Retinal pigment epithelial cell (primary cell): ENCODE results near the gene PURA.

ENCODE experiments used
- DNase-seq: peaks from one replicate; pipeline ENCODE4 v3.0.0-alpha.2; 2010; ENCODE audit warnings: low read depth
- H3K4me3 ChIP-seq: 2 replicates; pipeline ENCODE4 v1.5.1; 2011; ENCODE audit warnings: mild to moderate bottlenecking, low read length, control low read depth, moderate library complexity
- TF ChIP-seq, protein P1 (sequence below): conservative IDR thresholded peaks from 2 replicates; pipeline ENCODE4 v1.5.1; 2011; ENCODE audit warnings: low read depth, low read length, control low read depth, inconsistent platforms

PURA gene

DNA sequence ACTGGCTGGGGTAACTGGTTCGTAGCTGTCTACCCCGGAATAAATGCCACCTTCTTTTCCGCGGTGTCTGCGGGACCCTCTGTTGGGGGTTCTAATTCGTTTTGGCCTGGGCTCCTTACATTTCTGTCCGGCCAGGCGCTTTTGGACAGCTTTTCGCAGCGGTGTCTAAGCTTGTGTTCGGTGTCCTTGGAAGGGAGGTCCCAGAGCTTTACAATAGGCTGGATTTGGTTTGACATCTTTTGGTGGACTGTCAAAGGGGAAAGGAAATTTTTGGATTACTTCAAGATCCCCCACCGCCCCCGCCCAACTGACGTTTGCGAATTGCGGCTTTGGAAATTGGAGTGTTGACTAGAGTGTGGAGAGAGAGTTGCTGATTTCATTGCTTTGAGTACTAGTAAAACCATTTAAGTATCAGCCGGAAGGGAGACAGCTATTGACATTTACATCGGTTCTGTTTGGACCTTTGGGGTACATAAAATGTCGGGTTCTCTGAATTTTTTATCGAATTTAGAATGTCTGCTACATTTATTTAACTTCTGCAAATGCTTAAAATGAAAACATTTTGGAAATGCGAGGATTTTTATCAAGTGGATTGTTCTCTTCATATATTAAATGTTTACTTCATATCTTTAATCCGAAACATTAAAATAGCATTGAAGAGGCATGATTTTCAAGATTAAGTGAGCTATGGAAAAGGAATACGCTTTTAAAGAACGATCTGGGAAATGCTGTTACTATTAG lies 4.7 kb upstream of the PURA start:
- DNase-seq = no peak
- TF ChIP-seq, protein P1, sequence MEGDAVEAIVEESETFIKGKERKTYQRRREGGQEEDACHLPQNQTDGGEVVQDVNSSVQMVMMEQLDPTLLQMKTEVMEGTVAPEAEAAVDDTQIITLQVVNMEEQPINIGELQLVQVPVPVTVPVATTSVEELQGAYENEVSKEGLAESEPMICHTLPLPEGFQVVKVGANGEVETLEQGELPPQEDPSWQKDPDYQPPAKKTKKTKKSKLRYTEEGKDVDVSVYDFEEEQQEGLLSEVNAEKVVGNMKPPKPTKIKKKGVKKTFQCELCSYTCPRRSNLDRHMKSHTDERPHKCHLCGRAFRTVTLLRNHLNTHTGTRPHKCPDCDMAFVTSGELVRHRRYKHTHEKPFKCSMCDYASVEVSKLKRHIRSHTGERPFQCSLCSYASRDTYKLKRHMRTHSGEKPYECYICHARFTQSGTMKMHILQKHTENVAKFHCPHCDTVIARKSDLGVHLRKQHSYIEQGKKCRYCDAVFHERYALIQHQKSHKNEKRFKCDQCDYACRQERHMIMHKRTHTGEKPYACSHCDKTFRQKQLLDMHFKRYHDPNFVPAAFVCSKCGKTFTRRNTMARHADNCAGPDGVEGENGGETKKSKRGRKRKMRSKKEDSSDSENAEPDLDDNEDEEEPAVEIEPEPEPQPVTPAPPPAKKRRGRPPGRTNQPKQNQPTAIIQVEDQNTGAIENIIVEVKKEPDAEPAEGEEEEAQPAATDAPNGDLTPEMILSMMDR = no peak
- H3K4me3 ChIP-seq = peak overlapping the region; percentile 75

DNA sequence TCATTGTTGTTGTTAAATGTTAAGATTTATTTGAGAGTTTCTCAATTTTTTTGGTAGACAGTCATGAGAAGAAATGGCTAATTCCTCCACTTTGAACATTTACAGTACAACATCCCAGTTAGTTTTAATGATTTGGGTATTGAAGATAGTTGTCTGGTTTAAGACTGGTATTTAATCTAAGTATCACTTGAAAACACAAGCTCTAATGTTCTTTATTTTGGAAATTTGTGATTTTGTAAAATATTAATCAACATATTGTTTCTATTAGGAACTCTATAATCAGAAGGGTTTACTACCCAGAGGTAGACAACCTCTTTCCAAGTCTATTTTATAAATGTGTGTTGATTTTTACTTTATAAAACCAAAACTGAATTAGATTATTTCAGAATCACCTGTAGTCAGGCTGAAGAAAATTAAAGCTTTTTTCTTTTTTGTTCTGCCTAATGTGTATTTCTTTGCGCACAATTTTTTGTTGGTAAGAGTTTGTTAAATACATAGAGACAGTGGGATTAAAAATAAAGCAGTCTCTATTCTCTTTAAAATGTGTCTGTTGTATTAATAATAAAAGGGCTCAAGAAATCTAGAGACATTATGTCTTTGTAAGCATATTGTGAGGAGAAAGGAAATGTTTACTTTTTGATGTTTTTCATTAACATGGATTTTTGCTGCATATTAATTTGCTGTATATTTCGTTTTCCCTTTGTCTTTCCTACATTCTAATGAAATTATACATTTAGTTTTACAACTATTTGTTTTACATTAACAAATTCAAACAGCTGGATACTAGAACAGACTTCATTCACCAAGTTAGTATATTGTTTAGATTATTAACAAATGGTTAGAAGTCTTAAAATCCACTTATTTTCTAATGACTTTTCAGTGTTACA lies 3.9 kb upstream of the PURA start:
- DNase-seq = no peak
- TF ChIP-seq, protein P1 = no peak
- H3K4me3 ChIP-seq = no peak overlapping the region

DNA sequence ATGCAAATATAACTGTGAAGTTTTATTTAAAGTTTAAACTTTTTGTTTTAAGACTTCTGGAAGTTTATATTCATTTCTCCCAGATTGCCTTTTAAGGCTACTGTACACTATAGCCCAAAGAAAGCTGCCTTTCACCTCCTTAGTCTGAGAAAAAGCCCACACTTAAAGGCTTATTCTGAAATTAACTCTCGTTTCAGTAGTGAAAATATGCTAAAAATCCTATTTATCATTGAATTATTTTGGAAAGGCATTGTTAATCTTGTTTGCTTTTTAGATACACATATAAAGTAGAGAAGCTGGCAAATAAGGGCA lies 3.3 kb upstream of the PURA start:
- no peak overlapping the region for H3K4me3 ChIP-seq
- TF ChIP-seq, protein P1 = no peak
- DNase-seq = no peak

DNA sequence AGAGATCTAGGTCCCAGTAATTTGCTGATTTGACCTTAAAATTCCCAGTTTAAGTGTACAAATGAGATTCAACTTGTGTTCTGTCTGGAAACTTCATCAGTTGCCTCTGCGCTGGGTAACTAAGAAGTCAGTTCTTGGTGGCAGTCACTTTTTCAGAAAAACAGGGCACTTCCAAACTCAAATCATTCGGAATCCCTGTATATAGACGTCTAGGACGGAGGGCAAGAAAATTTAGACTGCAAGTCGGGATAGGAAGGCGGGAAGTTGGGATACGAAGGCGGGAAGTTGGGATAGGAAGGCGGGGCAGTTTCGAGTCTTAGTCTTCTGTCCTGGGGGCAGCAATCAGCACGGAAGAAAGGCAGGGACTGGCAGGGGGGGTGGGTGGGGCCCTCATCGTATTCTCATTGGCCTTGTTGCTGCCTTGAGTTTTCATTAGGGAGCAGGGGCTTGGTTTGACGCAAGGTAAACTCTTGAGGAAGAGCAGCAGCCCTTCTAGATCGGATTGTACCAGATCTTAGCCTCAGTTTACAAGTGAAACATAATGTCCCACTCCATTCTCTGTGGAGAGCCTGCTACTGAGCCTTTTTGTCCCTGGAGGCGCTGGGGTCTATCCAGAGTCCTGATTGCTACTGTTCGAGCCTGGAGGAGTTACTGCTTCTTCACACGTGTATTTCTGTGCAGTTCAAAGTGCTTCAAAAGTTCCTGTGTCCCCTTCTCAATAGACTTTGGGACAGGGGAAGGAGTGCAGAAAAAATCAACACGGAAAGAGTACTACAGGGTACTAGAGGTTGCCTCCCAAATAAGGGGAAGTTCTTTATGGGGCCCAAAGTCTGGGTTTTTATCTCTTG lies 2.7 kb upstream of the PURA start:
- H3K4me3 ChIP-seq = no peak overlapping the region
- no peak for DNase-seq
- TF ChIP-seq, protein P1 = no peak

DNA sequence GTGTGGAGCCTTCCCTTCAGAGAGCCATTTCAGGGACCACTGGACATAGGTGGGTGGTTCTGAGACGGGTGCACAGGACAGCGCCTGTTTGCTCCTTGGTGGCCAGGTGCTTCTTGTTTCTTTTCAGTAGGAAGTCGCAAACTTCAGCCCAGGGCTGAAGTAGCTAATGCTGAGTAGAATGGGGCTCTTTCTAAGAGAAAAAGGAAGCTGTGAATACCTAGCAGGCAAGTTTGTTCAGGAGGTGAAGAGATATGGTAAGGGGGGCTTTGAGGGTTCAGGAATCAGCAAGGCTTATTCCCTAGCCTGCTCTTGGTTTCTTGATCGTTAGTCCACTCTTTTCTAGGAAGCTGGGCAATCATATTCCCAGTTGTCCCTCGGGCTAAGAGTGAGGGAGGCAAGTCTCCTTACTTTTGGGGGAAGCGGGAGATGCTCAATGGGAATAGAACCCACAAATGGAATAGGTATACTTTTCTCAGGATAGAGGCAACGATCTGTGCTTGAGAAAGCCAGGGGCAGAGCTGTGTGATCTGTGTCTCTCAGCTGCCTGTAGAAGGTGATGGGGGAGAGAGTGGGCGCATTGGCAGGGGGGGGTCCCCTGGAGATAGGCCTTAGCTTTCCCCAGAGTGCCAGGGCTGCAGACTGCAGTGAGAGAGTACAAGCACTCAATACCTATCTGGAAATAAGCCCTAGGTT lies 1.9 kb upstream of the PURA start:
- no peak overlapping the region for H3K4me3 ChIP-seq
- DNase-seq = no peak
- TF ChIP-seq, protein P1 = no peak

DNA sequence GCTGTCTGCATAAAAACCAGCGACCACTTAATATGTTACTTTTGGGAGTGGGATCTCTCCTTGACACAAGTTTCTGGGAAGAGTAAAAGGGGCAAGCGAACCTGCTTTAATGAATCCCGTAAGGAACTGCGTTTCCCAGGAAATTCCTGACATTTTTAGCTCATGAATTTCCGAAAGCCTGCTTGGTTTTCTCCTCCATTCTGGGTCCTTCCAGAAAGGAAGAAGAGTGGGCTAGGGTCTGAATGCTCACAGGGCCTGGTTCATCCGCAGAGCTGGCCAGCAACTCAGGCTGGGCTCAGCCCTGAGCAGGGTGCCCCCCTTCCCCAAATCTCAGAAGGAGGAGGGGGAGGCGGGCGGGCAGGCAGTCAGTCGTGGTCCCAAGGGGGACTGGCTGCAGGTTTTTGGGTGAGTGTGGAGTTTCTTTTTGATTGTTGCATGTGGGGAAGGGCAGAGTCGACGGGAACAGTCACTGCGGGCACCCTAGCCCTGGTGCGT lies 1.2 kb upstream of the PURA start:
- TF ChIP-seq, protein P1 = no peak
- no peak for DNase-seq
- peak overlapping the region; percentile 70 for H3K4me3 ChIP-seq
